ENCODE data around the gene EVA1B.

EVA1B gene

GRCh38 chr1:36279110-36279788, 44.2 kb downstream of the EVA1B start:
- no peak for DNase-seq (ENCODE audit: low read depth)

- DNase-seq (ENCODE audit: low read depth) = no peak
These were observed 46.8 kb downstream of the EVA1B start for GRCh38 chr1:36276688-36277087.

- DNase-seq (ENCODE audit: low read depth) = no peak
These were observed 49.2 kb downstream of the EVA1B start for GRCh38 chr1:36274201-36274600.

GRCh38 chr1:36273024-36273423, 50.4 kb downstream of the EVA1B start:
- DNase-seq (ENCODE audit: low read depth) = no peak

Data from stromal cell of bone marrow (primary cell).